GM12873 (cell line): ENCODE data around the gene ABCB6.

Experiments used
- CTCF ChIP-seq: IDR thresholded peaks from 2 replicates; pipeline ENCODE4 v1.5.1; 2012; ENCODE audit warnings: low read depth, mild to moderate bottlenecking, moderate library complexity, low read length, control low read depth; ENCODE audit not compliant: insufficient read depth; ENCODE audit errors: missing control alignments

The ABCB6 gene

GRCh38 chr2:219183151-219183772, 35.5 kb downstream of the ABCB6 start:
- no peak for TF ChIP-seq CTCF

- no peak for TF ChIP-seq CTCF
Observed at GRCh38 chr2:219182331-219183150, 36.2 kb downstream of the ABCB6 start.

GRCh38 chr2:219181531-219181930, 37.2 kb downstream of the ABCB6 start:
- no peak for TF ChIP-seq CTCF

GRCh38 chr2:219180961-219181360, 37.8 kb downstream of the ABCB6 start:
- no peak for TF ChIP-seq CTCF

GRCh38 chr2:219179601-219180465, 38.9 kb downstream of the ABCB6 start:
- no peak for TF ChIP-seq CTCF

GRCh38 chr2:219178377-219179175, 40.2 kb downstream of the ABCB6 start:
- TF ChIP-seq CTCF: no peak
